ENCODE results near the gene PTPN13.

Gene PTPN13

GRCh38 chr4:86771141-86771540 lies 177.0 kb downstream of the PTPN13 start:
- Histone ChIP-seq H3K36me3 (ENCODE audit: insufficient read depth, low read length) (peaks cover 94% of the 10 kb centered on the region), H3K9me3 (ENCODE audit: insufficient read depth, low read depth, low read length) (no peaks in the 10 kb centered on the region), H3K27ac (ENCODE audit: low read depth, low read length) (no peak overlapping the region), H3K9ac (ENCODE audit: low read depth, low read length) (no peak overlapping the region), H3K27me3 (ENCODE audit: insufficient read depth, low read length) (no peaks in the 10 kb centered on the region), H3K4me3 (ENCODE audit: low read length) (no peak overlapping the region), H3K4me1 (ENCODE audit: insufficient read depth, low read length) (peaks cover 3% of the 10 kb centered on the region; the same call in 1 of the 2 replicates)
- 94% methylated on average over 1 of the region's 1 CpG for WGBS

GRCh38 chr4:86775061-86775460 lies 180.9 kb downstream of the PTPN13 start:
- Histone ChIP-seq H3K4me3 (ENCODE audit: low read length) (no peak overlapping the region), H3K4me1 (ENCODE audit: insufficient read depth, low read length) (peaks cover 3% of the 10 kb centered on the region; the same call in 1 of the 2 replicates), H3K9ac (ENCODE audit: low read depth, low read length) (no peak overlapping the region), H3K27me3 (ENCODE audit: insufficient read depth, low read length) (no peaks in the 10 kb centered on the region), H3K36me3 (ENCODE audit: insufficient read depth, low read length) (peaks cover 86% of the 10 kb centered on the region), H3K27ac (ENCODE audit: low read depth, low read length) (no peak overlapping the region), H3K9me3 (ENCODE audit: insufficient read depth, low read depth, low read length) (no peaks in the 10 kb centered on the region)
- 96% methylated on average over 4 of the region's 4 CpGs for WGBS

GRCh38 chr4:86778175-86778574 lies 184.1 kb downstream of the PTPN13 start:
- no peaks in the 10 kb centered on the region for H3K27me3 ChIP-seq (ENCODE audit: insufficient read depth, low read length)
- peaks cover 3% of the 10 kb centered on the region; the same call in 1 of the 2 replicates for H3K4me1 ChIP-seq (ENCODE audit: insufficient read depth, low read length)
- H3K9me3 ChIP-seq (ENCODE audit: insufficient read depth, low read depth, low read length): no peaks in the 10 kb centered on the region
- H3K36me3 ChIP-seq (ENCODE audit: insufficient read depth, low read length): peaks cover 84% of the 10 kb centered on the region
- H3K4me3 ChIP-seq (ENCODE audit: low read length): no peak overlapping the region
- no peak overlapping the region for H3K9ac ChIP-seq (ENCODE audit: low read depth, low read length)
- no peak overlapping the region for H3K27ac ChIP-seq (ENCODE audit: low read depth, low read length)
- WGBS: 93% methylated on average over 4 of the region's 4 CpGs

GRCh38 chr4:86788826-86789225 lies 194.7 kb downstream of the PTPN13 start:
- Histone ChIP-seq H3K4me3 (ENCODE audit: low read length) (no peak overlapping the region), H3K9ac (ENCODE audit: low read depth, low read length) (no peak overlapping the region), H3K27ac (ENCODE audit: low read depth, low read length) (peak overlapping the region; percentile 36; the same call in 1 of the 2 replicates), H3K4me1 (ENCODE audit: insufficient read depth, low read length) (peaks cover 13% of the 10 kb centered on the region; the same call in 1 of the 2 replicates), H3K9me3 (ENCODE audit: insufficient read depth, low read depth, low read length) (peaks cover 17% of the 10 kb centered on the region; the same call in 1 of the 2 replicates), H3K36me3 (ENCODE audit: insufficient read depth, low read length) (peaks cover 90% of the 10 kb centered on the region), H3K27me3 (ENCODE audit: insufficient read depth, low read length) (no peaks in the 10 kb centered on the region)
- WGBS: 77% methylated on average over 2 of the region's 2 CpGs

GRCh38 chr4:86791126-86791525 lies 197.0 kb downstream of the PTPN13 start:
- H3K36me3 ChIP-seq (ENCODE audit: insufficient read depth, low read length): peaks cover 67% of the 10 kb centered on the region
- no peaks in the 10 kb centered on the region for H3K27me3 ChIP-seq (ENCODE audit: insufficient read depth, low read length)
- no peak overlapping the region for H3K9ac ChIP-seq (ENCODE audit: low read depth, low read length)
- 85% methylated on average over 8 of the region's 8 CpGs for WGBS
- no peak overlapping the region for H3K27ac ChIP-seq (ENCODE audit: low read depth, low read length)
- no peak overlapping the region for H3K4me3 ChIP-seq (ENCODE audit: low read length)
- peaks cover 13% of the 10 kb centered on the region; the same call in 1 of the 2 replicates for H3K4me1 ChIP-seq (ENCODE audit: insufficient read depth, low read length)
- H3K9me3 ChIP-seq (ENCODE audit: insufficient read depth, low read depth, low read length): peaks cover 17% of the 10 kb centered on the region; the same call in 1 of the 2 replicates

GRCh38 chr4:86809809-86810208 lies 215.7 kb downstream of the PTPN13 start:
- H3K9ac ChIP-seq (ENCODE audit: low read depth, low read length): no peak overlapping the region
- no peaks in the 10 kb centered on the region for H3K27me3 ChIP-seq (ENCODE audit: insufficient read depth, low read length)
- H3K36me3 ChIP-seq (ENCODE audit: insufficient read depth, low read length): peaks cover 90% of the 10 kb centered on the region
- 96% methylated on average over 2 of the region's 3 CpGs for WGBS
- no peaks in the 10 kb centered on the region for H3K4me1 ChIP-seq (ENCODE audit: insufficient read depth, low read length)
- no peak overlapping the region for H3K27ac ChIP-seq (ENCODE audit: low read depth, low read length)
- H3K4me3 ChIP-seq (ENCODE audit: low read length): no peak overlapping the region
- peaks cover 3% of the 10 kb centered on the region; the same call in 1 of the 2 replicates for H3K9me3 ChIP-seq (ENCODE audit: insufficient read depth, low read depth, low read length)

GRCh38 chr4:86810847-86811246 lies 216.7 kb downstream of the PTPN13 start:
- Histone ChIP-seq H3K27me3 (ENCODE audit: insufficient read depth, low read length) (no peaks in the 10 kb centered on the region), H3K4me1 (ENCODE audit: insufficient read depth, low read length) (no peaks in the 10 kb centered on the region), H3K9me3 (ENCODE audit: insufficient read depth, low read depth, low read length) (peaks cover 11% of the 10 kb centered on the region; the same call in 1 of the 2 replicates), H3K36me3 (ENCODE audit: insufficient read depth, low read length) (peaks cover 90% of the 10 kb centered on the region), H3K27ac (ENCODE audit: low read depth, low read length) (no peak overlapping the region), H3K9ac (ENCODE audit: low read depth, low read length) (no peak overlapping the region), H3K4me3 (ENCODE audit: low read length) (no peak overlapping the region)
- WGBS: 87% methylated on average over 3 of the region's 3 CpGs

GRCh38 chr4:86815653-86816052 lies 221.5 kb downstream of the PTPN13 start:
- Histone ChIP-seq H3K9ac (ENCODE audit: low read depth, low read length) (no peak overlapping the region), H3K36me3 (ENCODE audit: insufficient read depth, low read length) (peaks cover 50% of the 10 kb centered on the region), H3K4me1 (ENCODE audit: insufficient read depth, low read length) (peaks cover 7% of the 10 kb centered on the region; the same call in 1 of the 2 replicates), H3K27ac (ENCODE audit: low read depth, low read length) (no peak overlapping the region), H3K27me3 (ENCODE audit: insufficient read depth, low read length) (no peaks in the 10 kb centered on the region), H3K4me3 (ENCODE audit: low read length) (no peak overlapping the region), H3K9me3 (ENCODE audit: insufficient read depth, low read depth, low read length) (peaks cover 11% of the 10 kb centered on the region; the same call in 1 of the 2 replicates)
- WGBS: 97% methylated on average over 1 of the region's 1 CpG

GRCh38 chr4:86816501-86817273 lies 222.6 kb downstream of the PTPN13 start:
- H3K27ac ChIP-seq (ENCODE audit: low read depth, low read length): no peak overlapping the region

GRCh38 chr4:86818211-86818610 lies 224.1 kb downstream of the PTPN13 start:
- Histone ChIP-seq H3K9ac (ENCODE audit: low read depth, low read length) (no peak overlapping the region), H3K4me3 (ENCODE audit: low read length) (no peak overlapping the region), H3K27me3 (ENCODE audit: insufficient read depth, low read length) (no peaks in the 10 kb centered on the region), H3K36me3 (ENCODE audit: insufficient read depth, low read length) (peaks cover 29% of the 10 kb centered on the region), H3K27ac (ENCODE audit: low read depth, low read length) (peak overlapping the region; percentile 28; the same call in 1 of the 2 replicates), H3K9me3 (ENCODE audit: insufficient read depth, low read depth, low read length) (peaks cover 11% of the 10 kb centered on the region; the same call in 1 of the 2 replicates), H3K4me1 (ENCODE audit: insufficient read depth, low read length) (peaks cover 7% of the 10 kb centered on the region; the same call in 1 of the 2 replicates)
- 88% methylated on average over 2 of the region's 2 CpGs for WGBS

More at GRCh38 chr4:86816501-86817273, 222.6 kb downstream of the PTPN13 start:
- H3K4me3 ChIP-seq (ENCODE audit: low read length): no peak overlapping the region
- H3K9ac ChIP-seq (ENCODE audit: low read depth, low read length): no peak overlapping the region
- H3K27me3 ChIP-seq (ENCODE audit: insufficient read depth, low read length): no peaks in the 10 kb centered on the region
- 92% methylated on average over 9 of the region's 9 CpGs for WGBS
- peaks cover 7% of the 10 kb centered on the region; the same call in 1 of the 2 replicates for H3K4me1 ChIP-seq (ENCODE audit: insufficient read depth, low read length)
- H3K36me3 ChIP-seq (ENCODE audit: insufficient read depth, low read length): peaks cover 39% of the 10 kb centered on the region
- H3K9me3 ChIP-seq (ENCODE audit: insufficient read depth, low read depth, low read length): peaks cover 11% of the 10 kb centered on the region; the same call in 1 of the 2 replicates

- 91% methylated on average over 3 of the region's 3 CpGs for WGBS
- Histone ChIP-seq H3K9ac (ENCODE audit: low read depth, low read length) (no peak overlapping the region), H3K9me3 (ENCODE audit: insufficient read depth, low read depth, low read length) (peaks cover 11% of the 10 kb centered on the region; the same call in 1 of the 2 replicates), H3K4me1 (ENCODE audit: insufficient read depth, low read length) (peaks cover 7% of the 10 kb centered on the region; the same call in 1 of the 2 replicates), H3K4me3 (ENCODE audit: low read length) (no peak overlapping the region), H3K36me3 (ENCODE audit: insufficient read depth, low read length) (peaks cover 23% of the 10 kb centered on the region), H3K27me3 (ENCODE audit: insufficient read depth, low read length) (no peaks in the 10 kb centered on the region), H3K27ac (ENCODE audit: low read depth, low read length) (no peak overlapping the region)
Measured at GRCh38 chr4:86818841-86819240, 224.7 kb downstream of the PTPN13 start.
